ENCODE data around the gene MYOG.

Gene MYOG

DNA sequence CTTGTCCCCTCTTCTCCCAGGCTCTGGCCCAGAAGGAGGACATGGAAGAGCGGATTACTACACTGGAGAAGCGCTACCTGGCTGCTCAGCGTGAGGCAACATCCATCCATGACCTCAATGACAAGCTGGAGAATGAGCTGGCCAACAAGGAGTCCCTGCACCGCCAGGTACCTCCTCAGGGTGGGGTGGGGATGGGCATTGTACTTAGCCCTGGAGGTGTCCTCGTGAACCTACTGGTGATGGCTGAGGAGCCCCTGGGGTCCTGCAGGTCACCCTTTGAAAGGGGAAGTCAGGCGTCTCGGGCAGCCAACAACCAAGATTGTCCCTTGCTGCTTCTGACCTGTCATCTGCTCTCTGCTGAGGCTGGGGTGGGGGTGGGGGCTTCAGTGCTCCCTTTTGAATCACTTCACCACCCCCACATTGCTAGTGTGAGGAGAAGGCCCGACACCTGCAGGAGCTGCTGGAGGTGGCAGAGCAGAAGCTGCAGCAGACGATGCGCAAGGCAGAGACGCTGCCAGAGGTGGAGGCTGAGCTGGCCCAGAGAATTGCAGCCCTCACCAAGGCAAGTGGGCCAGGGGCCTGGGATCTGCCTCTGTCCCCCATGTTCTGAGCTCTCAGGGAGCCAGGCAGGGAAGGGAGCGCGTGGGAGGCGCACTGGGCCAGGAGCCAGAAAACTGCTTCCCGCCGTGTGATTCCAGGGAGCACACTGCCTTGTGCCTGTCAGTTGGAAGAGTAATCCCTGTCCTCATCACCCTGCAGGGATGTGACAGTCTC, 39.8 kb downstream of the MYOG start:
- DNase-seq = no peak

DNA sequence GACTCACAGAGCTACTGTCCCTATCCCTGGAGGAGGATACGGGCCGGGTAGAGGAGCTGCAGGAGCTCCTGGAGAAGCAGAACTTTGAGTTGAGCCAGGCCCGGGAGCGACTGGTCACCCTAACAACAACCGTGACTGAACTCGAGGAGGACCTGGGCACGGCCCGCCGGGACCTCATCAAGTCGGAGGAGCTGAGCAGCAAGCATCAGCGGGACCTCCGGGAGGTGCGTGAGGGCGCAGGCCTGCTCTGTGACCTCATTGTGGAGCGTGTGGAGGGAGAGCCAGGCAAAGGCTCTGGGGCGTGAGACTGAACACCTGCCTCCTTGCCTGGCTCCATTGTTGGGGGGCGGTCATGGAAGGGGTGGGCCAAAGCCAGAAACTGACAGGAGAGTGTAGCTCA, 40.5 kb downstream of the MYOG start:
- no peak for DNase-seq

DNA sequence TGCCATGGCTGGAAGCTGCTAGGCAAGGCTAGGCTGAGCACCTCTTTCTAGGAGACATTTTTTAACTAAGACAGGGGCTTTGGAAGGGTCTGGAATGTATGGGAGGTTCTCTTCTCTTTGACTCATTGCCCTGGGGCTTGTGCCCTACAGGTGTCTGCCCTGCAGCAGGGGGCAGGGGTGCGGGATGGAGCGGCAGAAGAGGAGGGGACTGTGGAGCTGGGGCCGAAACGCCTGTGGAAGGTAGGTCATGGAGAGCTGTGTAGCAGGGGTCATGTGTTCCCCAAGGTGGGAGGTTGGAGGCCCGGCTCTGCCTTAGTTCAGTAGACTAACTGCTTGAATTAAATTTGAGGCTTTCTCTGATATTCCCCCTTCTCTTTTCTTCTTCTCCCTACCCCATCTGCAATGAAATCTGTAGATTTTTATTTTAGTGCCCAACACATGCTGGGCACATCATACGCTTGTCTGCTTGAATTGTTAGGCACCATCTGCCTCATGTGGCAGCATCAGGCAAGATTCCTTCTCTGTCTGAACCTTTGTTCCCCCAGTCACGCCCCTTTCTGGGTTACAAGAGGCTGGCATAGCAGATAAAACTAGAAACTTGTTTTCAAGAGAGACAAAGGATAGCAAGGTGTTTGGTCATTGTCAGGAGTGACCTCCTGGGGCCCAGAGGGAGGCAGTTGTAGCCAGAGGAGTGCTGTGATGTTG, 41.1 kb downstream of the MYOG start:
- no peak for DNase-seq

DNA sequence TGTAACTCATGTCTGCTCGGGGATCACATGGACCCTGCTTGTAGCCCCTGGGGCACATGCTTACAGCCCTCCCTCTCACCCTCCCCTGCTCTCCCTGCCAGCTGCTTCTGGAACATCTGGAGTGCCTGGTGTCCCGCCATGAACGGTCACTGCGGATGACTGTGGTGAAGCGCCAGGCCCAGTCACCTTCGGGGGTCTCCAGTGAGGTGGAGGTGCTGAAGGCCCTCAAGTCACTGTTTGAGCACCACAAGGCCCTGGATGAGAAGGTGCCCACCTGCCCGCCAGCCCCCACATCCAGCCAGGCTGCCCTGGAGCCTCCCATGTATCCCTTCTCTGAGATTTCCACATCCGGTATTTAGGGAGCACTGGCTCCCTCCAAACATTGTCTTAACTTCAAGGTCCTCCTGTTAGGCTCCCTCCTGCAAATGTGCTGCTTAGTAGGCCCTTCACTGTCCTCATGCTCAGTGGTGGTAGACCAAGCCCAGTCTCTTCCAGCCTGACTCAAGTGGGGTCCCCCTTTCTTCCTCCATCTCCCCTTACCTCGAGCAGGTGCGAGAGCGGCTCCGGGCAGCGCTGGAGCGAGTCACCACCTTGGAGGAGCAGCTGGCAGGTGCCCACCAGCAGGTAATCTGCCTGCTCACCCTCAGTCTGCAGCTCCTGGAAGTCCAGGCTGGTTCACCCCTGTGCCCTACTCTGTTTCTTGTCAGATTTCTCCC, 41.8 kb downstream of the MYOG start:
- no peak for DNase-seq

DNA sequence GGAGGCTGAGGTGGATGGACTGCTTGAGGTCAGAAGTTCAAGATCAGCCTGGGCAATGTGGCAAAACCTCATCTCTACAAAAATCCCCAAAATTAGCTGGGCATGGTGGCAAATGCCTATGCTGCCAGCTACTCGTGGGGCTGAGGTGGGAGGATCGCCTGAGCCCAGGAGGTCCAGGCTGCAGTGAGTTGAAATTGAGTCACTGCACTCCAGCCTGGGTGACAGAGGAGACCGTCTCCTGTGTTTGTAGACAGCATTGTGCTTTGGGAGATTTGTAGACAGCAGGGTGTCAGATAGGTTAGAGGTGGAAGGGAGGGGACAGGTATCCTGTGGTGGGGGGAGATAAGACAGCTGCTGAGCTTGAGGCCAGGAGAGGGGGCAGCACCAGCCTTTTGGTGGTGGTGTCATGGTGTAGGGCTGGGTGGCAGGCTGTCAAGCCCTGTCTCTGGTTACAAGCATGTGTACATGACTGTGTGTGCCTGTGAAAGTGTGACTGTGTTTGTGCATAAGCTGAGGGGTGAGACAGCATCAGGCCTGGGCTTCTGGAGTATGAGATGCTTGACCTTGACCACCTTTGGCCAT, 44.4 kb downstream of the MYOG start:
- no peak for DNase-seq

DNA sequence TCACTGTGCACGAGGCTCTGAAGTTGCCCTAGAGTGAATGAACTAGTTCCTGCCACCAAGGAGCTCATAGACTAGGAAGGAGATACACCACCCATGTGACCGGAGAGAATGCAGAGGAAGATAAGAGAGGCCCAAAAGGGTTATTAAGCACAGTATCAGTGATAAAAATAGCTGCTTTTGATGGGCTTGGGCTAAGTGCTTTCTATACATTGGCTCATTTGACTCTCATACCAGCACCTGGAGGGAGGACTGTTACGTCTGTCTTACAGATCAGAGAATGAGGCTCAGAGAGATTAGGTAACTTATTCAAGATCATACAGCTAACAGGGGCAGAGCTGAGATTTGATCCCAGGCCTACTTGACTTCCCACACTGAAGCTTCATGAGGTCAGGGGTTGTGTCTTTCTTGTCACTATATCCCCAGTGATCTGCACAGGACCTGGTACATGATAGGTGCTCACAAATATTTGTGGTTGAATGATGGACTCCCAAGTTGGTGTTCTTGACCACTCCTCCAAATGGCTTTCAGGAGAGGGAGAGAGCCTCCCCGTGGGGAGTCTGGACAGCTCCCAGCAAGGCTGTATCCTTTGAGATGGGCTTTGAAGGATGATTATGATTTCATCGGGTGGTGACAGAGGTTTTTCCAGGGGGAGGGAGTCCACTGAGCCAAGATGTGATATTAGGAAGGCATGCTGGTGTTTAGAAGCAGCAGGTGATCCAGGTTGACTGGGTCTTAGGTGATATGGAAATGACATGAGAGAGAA, 45.1 kb downstream of the MYOG start:
- no peak for DNase-seq

DNA sequence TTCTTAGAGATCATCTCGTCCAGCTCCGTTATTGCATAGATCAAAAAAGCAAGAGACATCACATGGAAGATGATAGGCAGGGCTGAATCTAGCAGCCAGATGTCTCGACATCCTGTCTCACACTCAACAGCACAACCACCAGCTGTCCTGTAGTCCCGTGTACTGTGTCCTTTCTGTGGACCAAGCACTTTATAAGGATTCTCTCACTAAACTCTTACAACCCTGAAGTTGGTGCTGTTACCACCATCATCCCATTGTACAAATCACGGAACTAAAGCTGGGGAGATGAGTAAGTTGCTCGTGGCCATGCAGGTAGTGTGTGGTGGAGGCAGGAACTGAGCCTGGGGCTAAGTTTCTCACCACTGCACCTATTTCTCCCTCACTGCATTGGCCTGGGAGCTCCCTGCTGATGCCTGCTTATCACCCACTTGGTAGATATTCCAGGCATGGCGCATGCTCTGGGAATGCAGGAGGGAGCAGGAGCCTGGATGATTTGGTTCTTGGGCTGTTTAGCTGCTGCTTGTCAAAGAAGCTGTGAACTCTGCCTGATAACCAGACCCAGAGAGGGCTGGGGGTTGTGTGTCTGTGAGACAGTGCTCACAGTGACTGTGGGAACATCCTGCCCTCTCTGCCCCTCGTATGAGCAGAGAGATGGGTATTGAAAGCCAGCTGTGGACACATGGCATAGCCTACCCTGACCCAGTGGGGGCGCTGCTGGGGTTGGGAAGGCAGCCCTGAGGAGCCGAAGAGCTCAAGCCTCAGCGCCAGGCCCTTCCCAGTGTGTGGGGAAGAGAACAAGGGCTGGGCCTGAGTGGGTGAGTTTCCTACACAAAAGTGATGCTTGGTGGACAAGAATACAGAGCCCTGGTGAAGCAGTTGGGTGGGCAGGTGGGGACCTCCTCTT, 46.0 kb downstream of the MYOG start:
- no peak for DNase-seq

DNA sequence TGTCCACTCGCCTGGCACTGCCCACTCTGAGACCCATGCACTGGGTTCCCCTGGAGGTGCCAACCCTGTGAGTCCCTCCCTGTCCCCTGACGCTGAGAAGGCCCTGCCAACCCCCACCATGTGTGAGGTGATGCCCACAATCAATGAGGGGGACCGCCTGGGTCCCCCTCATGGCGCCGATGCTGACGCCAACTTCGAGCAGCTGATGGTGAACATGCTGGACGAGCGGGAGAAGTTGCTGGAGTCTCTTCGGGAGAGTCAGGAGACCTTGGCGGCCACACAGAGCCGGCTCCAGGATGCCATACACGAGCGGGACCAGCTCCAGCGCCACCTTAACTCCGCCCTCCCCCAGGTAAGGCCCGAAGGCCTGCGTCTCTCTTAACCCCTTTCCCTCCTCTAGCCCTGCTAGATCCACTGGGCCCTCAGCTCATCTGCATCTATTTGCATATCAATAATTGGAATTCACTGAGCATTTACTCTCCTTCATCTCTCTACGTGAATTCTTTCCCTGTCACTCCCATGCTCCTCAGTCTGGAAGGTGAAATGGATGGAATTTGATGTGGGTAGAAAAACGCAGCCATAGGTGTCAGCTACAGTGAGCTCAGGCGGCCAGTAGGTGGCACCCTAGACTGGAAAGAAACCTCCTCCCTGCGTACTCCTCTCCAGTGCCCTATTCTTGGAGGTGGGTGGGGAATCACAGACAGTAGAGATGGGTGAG, 46.8 kb downstream of the MYOG start:
- peak in 1 of 2 donors; percentile 58 for DNase-seq

DNA sequence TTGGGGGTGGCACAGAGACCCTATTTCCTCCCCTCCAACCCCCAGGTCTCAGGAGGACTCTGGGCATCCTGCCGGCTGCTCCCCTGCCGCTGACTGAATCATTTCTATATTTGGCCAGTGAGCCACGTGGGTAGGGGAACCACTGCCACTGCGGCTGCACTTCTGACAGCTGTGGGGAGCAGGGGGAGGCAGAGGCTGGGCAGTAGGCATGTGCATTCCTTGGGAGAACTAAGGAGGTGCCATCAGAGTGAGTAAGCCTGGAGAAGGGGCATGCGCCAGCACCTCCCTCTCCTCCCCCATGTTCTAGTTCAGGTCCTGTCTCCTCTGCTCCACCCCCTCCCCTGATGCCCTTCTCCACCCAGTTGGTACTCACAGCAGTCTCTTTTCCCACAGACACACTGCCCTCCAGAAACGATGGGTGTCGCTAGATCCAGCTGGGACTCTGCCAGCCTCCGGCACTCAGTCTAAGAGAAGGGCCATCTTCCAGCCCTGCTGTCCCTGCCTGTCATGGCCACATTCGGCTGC, 47.5 kb downstream of the MYOG start:
- peak in 1 of 2 donors; percentile 65 for DNase-seq

DNA sequence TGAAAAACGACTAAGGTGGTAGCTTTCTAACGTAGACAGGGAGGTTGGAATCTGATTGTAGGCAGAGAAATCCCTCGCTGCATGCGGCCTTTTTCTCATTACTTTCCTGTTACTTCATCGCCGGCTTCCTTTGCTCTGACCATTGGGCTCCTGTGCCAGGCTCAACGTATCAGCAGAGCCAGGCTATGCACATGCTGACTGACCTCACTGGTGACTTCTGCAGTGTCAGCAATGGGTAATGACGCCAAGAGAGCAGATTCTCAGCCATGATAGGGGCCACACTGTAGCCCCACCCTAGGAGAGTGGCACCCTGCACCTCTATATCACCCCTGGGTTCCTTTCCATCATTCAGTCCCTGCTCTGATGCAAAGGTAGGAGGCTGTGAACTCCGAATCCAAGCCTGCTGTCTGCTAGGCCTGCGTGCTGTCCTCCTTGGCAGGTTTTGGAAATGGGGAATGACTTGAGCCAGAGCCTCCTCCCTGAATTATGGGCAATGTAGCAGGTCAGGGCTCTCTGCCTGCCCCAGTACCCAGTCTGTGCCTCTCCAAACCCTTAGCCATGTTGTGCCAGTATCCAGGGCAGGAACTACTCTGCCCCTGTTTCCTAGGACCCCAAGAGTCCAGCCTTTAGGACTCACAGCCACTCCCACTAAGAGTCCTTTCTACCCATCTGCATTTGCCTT, 48.2 kb downstream of the MYOG start:
- no peak for DNase-seq

DNA sequence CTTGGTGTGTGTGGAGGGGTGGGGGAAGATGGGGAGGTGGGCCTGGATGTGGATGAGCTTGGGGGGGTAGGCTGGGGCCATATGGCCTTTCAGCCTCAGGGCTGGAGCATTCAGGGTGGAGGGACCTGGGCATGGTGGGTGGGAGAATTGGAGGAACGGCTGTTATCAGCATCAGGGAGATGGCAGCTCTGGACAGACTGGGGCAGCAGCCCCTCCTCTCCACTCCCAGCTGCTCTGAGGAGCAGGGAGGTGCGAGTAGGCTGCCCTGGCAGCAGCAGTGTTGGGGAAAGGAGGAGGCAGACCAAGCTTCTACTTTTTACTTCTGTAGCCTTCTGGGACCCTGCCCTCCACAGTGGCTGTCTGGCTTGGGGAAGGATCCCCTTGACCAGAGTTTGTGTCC, 49.3 kb downstream of the MYOG start:
- DNase-seq = no peak

DNA sequence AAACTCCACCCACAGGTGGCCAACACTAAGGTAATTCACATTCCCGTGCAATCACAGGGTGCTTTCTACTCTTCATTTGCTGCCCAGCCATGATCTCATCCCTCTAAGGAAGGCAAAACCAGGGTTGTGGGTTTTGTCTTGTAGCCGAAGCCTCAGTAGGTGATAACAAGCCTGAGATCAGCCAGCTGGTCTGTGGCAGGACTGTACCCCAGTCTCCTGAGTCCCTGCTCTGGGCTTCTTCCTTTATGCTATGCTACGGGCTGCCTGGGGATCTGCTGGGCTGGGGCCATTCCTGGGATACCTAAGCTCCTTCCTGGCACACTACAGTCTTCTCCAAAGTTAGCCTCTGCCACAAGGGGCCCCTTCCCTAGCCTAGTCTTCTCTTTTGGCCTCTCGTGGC, 49.7 kb downstream of the MYOG start:
- no peak for DNase-seq

DNA sequence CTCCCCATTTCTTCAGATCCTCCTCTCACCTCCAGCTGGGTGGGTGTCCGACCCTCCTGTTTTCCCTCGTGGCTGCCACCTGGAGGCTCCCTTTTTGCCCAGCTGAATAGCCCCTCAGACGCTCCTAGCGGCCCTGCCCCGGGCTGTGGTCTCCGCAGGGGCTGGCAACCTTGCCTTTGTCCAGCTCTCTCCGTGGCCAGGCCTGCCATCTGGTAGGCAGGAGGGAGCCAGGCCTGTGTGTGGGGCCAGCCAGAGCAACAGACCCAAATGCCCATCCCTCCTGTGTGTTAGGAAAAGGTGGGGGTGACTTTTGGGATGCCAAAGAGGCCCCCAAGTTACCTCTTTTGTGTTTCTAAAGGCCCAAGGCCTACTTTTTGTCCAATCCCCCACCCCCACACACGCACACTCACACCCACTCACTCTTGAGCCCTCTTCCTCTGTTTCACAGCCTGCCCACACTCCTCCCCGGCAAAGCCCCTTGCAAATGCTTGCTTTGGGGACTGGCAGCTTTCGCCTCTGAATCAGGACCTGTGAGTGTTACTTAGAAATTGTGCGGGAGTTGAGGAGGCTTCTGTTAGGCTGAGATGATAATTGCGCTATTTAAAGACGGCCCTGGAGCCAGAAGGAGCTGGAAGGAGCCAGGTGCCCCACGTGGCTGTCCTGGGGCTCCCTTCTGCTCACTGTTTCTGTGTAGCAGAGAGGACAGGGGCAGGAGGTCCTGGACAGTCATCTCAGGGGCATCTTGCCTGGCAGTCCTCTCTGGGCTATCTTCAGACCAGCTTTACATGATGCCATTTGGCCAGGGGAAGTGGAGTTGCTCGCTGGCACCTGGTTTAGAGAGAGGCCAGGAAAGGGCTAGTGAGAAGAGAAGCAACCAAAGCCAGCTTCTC, 50.5 kb downstream of the MYOG start:
- DNase-seq = no peak

DNA sequence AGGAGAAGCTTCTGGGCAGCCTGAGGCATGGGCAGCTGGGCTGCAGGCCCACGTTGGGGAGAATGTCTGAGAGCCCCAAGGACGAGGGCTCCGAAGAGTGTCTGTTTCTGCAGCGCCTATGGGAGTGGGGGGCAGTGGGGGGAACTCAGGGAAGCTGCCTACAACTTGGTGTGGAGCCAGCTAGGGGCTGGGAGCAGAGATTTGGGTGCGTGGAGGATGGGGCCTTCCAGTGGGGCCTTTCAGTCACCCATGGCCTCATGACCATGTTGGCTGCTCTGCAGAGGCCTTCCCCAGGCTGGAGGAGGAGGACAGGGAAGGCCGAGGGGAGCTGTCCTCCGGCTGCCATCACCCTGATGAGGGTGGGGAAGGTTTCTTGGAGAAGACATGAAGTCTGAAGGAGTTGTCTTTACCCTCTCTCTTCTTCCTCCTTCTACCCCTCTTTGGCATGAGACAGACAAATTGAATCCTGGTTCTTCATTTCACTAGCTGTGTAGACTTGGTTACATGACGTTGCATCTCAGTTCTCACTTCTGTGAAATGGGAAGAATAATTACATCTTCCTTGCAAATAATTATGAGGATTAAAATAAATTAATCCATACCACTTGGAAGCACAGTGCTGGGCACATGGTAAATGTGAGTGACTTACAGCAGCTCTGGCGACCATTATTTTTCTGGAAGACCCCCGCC, 51.2 kb downstream of the MYOG start:
- DNase-seq = no peak

DNA sequence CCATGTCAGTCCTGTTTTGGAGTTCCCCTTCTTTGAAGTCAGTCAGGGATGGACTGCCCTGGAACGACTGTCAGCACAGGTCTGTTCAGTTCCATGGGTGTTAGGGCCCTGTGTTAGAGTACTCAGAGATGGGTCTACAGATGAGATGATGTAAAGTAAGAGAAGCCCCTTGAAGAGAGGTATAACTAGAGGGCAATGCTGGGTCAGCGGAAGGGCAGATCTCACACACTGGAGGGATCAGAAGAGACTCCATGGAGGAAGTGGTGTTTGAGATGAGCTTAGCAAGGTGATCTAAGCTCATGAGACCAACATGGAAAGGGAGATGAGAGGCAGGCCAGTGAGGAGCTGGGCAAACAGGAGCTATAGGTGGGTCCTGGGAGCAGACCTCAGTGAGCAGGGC, 51.9 kb downstream of the MYOG start:
- no peak for DNase-seq

DNA sequence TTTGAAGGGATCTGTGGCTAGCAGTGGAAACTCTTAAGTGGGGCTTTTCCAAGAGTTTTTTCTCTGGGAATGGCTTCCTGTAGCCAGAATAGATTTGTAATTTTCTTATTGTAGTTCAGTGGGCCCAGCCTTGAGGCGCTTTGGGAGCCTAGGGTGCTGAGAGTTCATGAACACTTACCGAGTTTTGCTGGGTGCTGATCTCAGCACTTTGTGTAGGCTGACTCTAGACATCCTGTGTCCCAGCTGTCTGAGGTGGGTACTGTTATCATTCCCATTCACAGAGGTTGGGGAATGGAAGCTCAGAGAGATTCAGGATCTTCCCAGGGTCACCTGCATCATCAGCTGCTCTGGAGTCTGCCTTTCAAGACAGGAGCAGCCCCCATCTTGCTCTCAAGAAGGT, 52.5 kb downstream of the MYOG start:
- DNase-seq = no peak

Measured in bone marrow (tissue), 2 donors.